ENCODE measurements around the gene MARS2.
A peak's percentile ranks its signal among the peaks of the same experiment; 100 is the strongest.
"Not testable (repeated sequence)": the region's sequence is repeated elsewhere in the genome, so short reads cannot be mapped to it uniquely, and the experiment has no call there.

MARS2 gene

GRCh38 chr2:197677483-197677882, 27.7 kb upstream of the MARS2 start:
- ChIA-PET CTCF (no interaction called here), POLR2A (no interaction called here)
- no peak for TF ChIP-seq LEF1 (IDR thresholded peaks at IDR 0.05; ENCODE audit: borderline replicate concordance)
- TF ChIP-seq SP1 (IDR thresholded peaks at IDR 0.05) = no peak
- TF ChIP-seq L3MBTL2 (conservative IDR thresholded peaks at IDR 0.05) = no peak
- no peak for TF ChIP-seq SUZ12 (IDR thresholded peaks at IDR 0.05)
- no peak for TF ChIP-seq HDGF (IDR thresholded peaks at IDR 0.05; ENCODE audit: borderline replicate concordance)
- TF ChIP-seq NFRKB (IDR thresholded peaks at IDR 0.05) = no peak
- TF ChIP-seq BHLHE40 (IDR thresholded peaks at IDR 0.05; ENCODE audit: borderline replicate concordance) = no peak
- no peak for TF ChIP-seq TARDBP (IDR thresholded peaks at IDR 0.05)
- no peak for TF ChIP-seq FOXM1 (IDR thresholded peaks at IDR 0.05; ENCODE audit: borderline replicate concordance)
- TF ChIP-seq FOXA1 (IDR thresholded peaks at IDR 0.05) = no peak
- no peak for TF ChIP-seq CTBP1 (IDR thresholded peaks at IDR 0.05; ENCODE audit: borderline replicate concordance)
- no peak for DNase-seq (ENCODE audit: extremely low spot score)

DNA sequence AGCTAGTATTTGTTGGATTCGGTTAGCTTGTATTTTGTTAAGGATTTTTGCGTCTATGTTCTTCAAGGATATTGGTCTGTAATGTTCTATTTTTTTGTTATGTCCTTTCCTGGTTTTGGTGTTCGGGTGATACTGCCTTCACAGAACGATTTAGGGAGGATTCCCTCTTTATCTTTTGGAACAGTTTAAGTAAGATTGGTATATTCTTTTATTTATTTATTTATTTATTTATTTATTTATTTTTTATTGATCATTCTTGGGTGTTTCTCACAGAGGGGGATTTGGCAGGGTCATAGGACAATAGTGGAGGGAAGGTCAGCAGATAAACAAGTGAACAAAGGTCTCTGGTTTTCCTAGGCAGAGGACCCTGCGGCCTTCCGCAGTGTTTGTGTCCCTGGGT, 10.0 kb upstream of the MARS2 start:
- POLR2A ChIA-PET; DNase-seq (ENCODE audit: extremely low spot score); CTCF ChIA-PET: not testable (repeated sequence)

DNA sequence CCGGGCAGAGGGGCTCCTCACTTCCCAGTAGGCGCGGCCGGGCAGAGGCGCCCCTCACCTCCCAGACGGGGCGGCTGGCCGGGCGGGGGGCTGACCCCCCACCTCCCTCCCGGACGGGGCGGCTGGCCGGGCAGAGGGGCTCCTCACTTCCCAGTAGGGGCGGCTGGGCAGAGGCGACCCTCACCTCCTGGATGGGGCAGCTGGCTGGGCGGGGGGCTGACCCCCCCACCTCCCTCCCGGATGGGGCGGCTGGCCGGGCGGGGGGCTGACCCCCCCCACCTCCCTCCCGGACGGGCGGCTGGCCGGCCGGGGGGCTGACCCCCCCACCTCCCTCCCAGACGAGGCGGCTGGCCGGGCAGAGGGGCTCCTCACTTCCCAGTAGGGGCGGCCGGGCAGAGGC, 9.2 kb upstream of the MARS2 start:
- DNase-seq (ENCODE audit: extremely low spot score); CTCF ChIA-PET: not testable (repeated sequence)

GRCh38 chr2:197696571-197696970, 8.6 kb upstream of the MARS2 start:
- POLR2A ChIA-PET; DNase-seq (ENCODE audit: extremely low spot score); CTCF ChIA-PET: not testable (repeated sequence)

More for the DNA sequence above, 9.2 kb upstream of the MARS2 start:
- POLR2A ChIA-PET = not testable (repeated sequence)

GRCh38 chr2:197699724-197700123, 5.4 kb upstream of the MARS2 start:
- DNase-seq (ENCODE audit: extremely low spot score); POLR2A ChIA-PET; CTCF ChIA-PET: not testable (repeated sequence)

- TF ChIP-seq LEF1 (IDR thresholded peaks at IDR 0.05; ENCODE audit: borderline replicate concordance) (no peak), ZNF384 (IDR thresholded peaks at IDR 0.05) (no peak), FOXM1 (IDR thresholded peaks at IDR 0.05; ENCODE audit: borderline replicate concordance) (no peak)
- POLR2A ChIA-PET = no interaction called here
- CTCF ChIA-PET = no interaction called here
- DNase-seq (ENCODE audit: extremely low spot score) = no peak
Observed at GRCh38 chr2:197700960-197701359, 4.2 kb upstream of the MARS2 start.

DNA sequence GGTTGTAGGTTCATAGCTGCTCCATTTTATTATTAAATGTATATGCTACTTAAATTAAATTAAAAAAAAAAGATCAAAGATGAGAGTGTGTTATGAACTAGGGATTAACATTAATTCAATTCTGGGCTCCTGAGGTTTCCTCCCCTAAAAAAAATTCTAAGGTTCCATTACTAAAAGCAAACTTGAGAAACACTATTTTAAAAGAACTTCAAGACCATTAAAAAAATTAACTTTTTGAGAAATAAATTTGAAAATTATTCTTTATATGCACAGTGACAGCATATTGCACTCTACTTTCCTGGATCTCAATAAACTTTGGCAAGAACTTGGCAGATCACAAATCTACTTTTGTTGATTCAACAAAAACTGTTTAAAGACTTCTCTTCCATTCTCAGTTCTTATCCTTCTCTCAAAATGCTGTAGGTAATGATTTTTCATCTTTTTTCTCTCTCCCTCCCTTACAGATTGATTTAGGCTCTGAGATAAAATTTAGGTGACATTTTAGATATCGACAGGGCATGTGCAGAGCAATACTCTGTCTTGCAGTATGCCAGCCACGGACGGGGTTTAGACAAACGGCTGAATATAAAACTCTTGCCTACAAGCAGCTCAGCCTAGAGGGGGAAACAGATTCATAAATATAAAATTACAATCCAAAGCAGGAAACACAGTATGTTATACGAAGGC, 592 bp upstream of the MARS2 start:
- CTCF ChIA-PET = interaction anchor here (0.6 kb wide), 1 partner anchor 58 kb away, joined by 3 read pairs; no protein-coding TSS in a partner anchor
- POLR2A ChIA-PET = interaction anchor here (0.6 to 2.8 kb wide), 7 partner anchors 11 to 292 kb away, joined by 3 to 17 read pairs (median 3); partner anchors contain the start of genes HSPD1, HSPE1, MOB4 and RFTN2
- peak; percentile 94 for TF ChIP-seq L3MBTL2 (conservative IDR thresholded peaks at IDR 0.05)
- TF ChIP-seq LEF1 (IDR thresholded peaks at IDR 0.05; ENCODE audit: borderline replicate concordance) = no peak
- no peak for DNase-seq (ENCODE audit: extremely low spot score)

DNA sequence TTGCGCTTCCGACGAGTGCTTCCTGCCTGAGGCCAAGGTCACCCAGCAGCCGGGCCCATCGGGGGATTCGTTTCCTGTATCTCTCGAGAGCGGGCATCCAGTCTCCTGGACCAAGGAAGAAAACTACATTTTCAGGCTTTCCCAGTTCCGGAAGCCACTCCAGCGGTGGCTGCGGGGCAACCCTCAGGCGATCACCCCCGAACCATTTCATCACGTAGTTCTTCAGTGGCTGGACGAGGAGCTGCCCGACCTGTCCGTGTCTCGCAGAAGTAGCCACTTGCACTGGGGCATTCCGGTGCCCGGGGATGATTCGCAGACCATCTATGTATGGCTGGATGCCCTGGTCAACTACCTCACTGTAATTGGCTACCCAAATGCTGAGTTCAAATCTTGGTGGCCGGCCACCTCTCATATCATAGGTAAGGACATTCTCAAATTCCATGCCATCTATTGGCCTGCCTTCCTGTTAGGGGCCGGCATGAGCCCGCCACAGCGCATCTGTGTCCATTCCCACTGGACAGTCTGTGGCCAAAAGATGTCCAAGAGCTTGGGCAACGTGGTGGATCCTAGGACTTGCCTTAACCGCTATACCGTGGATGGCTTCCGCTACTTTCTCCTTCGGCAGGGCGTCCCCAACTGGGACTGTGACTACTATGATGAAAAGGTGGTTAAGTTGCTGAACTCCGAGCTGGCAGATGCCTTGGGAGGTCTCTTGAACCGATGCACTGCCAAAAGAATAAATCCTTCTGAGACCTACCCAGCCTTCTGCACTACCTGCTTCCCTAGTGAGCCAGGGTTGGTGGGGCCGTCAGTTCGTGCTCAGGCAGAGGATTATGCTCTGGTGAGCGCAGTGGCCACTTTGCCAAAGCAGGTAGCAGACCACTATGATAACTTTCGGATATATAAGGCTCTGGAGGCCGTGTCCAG, 1.0 kb downstream of the MARS2 start:
- no peak for DNase-seq (ENCODE audit: extremely low spot score)
- TF ChIP-seq SP1 (IDR thresholded peaks at IDR 0.05) (no peak), FOXA1 (IDR thresholded peaks at IDR 0.05) (no peak), BHLHE40 (IDR thresholded peaks at IDR 0.05; ENCODE audit: borderline replicate concordance) (no peak), HDGF (IDR thresholded peaks at IDR 0.05; ENCODE audit: borderline replicate concordance) (no peak), FOXM1 (IDR thresholded peaks at IDR 0.05; ENCODE audit: borderline replicate concordance) (no peak), L3MBTL2 (conservative IDR thresholded peaks at IDR 0.05) (no peak), CTBP1 (IDR thresholded peaks at IDR 0.05; ENCODE audit: borderline replicate concordance) (no peak), ELF4 (IDR thresholded peaks at IDR 0.05) (no peak), LEF1 (IDR thresholded peaks at IDR 0.05; ENCODE audit: borderline replicate concordance) (no peak), ARNT (IDR thresholded peaks at IDR 0.05) (no peak), NFRKB (IDR thresholded peaks at IDR 0.05) (no peak), TARDBP (IDR thresholded peaks at IDR 0.05) (no peak), PKNOX1 (IDR thresholded peaks at IDR 0.05) (no peak), SUZ12 (IDR thresholded peaks at IDR 0.05) (no peak), FOXK2 (IDR thresholded peaks at IDR 0.05) (no peak), ZNF384 (IDR thresholded peaks at IDR 0.05) (no peak)
- CTCF ChIA-PET = interaction anchor here (0.6 to 0.7 kb wide), 3 partner anchors 65 to 609 kb away, joined by 3 to 4 read pairs (median 3); no protein-coding TSS in a partner anchor
- POLR2A ChIA-PET = interaction anchor here (0.7 to 2.8 kb wide), 3 partner anchors 190 to 253 kb away, joined by 3 to 17 read pairs (median 5); partner anchors contain the start of genes COQ10B, HSPD1, HSPE1 and MOB4
